Measurements from ENCODE around the gene CPNE2.

The CPNE2 gene

GRCh38 chr16:57081744-57082143 is 10.6 kb upstream of the CPNE2 start:
- ATAC-seq (replicated peaks) (no peak), DNase-seq (no peak)
- Mint-ChIP-seq H3K27ac (no peak overlapping the region), H3K4me3 (no peak overlapping the region), H3K27me3 (no peaks in the 10 kb centered on the region), H3K36me3 (peaks cover 35 to 40% of the 10 kb centered on the region in 2 donors), H3K9me3 (no peaks in the 10 kb centered on the region), H3K4me1 (peaks cover 11 to 22% of the 10 kb centered on the region in 2 donors)

DNA sequence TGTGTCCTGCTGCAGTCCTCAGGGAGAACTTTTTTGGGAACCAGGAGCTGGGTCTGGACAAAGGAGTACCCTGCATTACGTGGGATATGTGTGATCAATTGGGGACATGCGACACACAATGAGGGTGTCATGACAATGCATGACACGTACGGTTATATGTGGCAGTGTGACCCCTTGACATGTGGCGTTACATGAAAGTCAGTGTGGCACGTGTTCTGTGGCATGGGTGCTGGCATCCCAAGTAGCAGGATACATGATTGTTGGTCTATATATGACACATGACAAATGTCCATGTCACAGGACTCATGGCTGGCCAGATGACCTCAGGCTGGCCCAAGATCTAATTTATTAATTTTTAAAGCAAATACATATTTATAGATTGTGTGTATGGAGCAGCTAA is 9.7 kb upstream of the CPNE2 start:
- H3K36me3 Mint-ChIP-seq = peaks cover 29 to 33% of the 10 kb centered on the region in 2 donors

GRCh38 chr16:57083485-57084126 is 8.8 kb upstream of the CPNE2 start:
- Mint-ChIP-seq H3K4me3 (peak overlapping the region; percentile 4 to 32), H3K27me3 (no peaks in the 10 kb centered on the region), H3K4me1 (peaks cover 11 to 22% of the 10 kb centered on the region in 2 donors), H3K36me3 (peaks cover 26 to 31% of the 10 kb centered on the region in 2 donors), H3K9me3 (no peaks in the 10 kb centered on the region), H3K27ac (peak overlapping the region; percentile 61)
- DNase-seq (no peak), ATAC-seq (replicated peaks) (peak; percentile 1 to 5)

More for the DNA sequence above, 9.7 kb upstream of the CPNE2 start:
- DNase-seq (no peak), ATAC-seq (replicated peaks) (no peak)
- Mint-ChIP-seq H3K9me3 (no peaks in the 10 kb centered on the region), H3K27me3 (no peaks in the 10 kb centered on the region), H3K27ac (peak overlapping the region; percentile 69), H3K4me3 (no peak overlapping the region), H3K4me1 (peaks cover 11 to 22% of the 10 kb centered on the region in 2 donors)

- DNase-seq (peak; percentile 59), ATAC-seq (replicated peaks) (peak; percentile 72 to 79)
- Mint-ChIP-seq H3K4me1 (peaks cover 11 to 21% of the 10 kb centered on the region in 2 donors), H3K4me3 (peak overlapping the region; percentile 4 to 32), H3K27ac (peak overlapping the region; percentile 61), H3K36me3 (peaks cover 25 to 26% of the 10 kb centered on the region in 2 donors), H3K27me3 (no peaks in the 10 kb centered on the region), H3K9me3 (no peaks in the 10 kb centered on the region)
Measured at GRCh38 chr16:57084257-57084770, 8.1 kb upstream of the CPNE2 start.

GRCh38 chr16:57084996-57085395 is 7.4 kb upstream of the CPNE2 start:
- DNase-seq (no peak), ATAC-seq (replicated peaks) (no peak)
- peak overlapping the region in 1 of 2 donors; percentile 37 for H3K4me3 Mint-ChIP-seq
- H3K4me1 Mint-ChIP-seq = peaks cover 11 to 17% of the 10 kb centered on the region in 2 donors
- H3K36me3 Mint-ChIP-seq = peaks cover 18 to 19% of the 10 kb centered on the region in 2 donors
- H3K27ac Mint-ChIP-seq = peak overlapping the region; percentile 83
- no peaks in the 10 kb centered on the region for H3K27me3 Mint-ChIP-seq
- H3K9me3 Mint-ChIP-seq = no peaks in the 10 kb centered on the region

GRCh38 chr16:57087003-57087402 is 5.4 kb upstream of the CPNE2 start:
- DNase-seq (no peak), ATAC-seq (replicated peaks) (no peak)
- peaks cover 5 to 6% of the 10 kb centered on the region in 2 donors for H3K27me3 Mint-ChIP-seq
- H3K9me3 Mint-ChIP-seq = no peaks in the 10 kb centered on the region
- peaks cover 12 to 28% of the 10 kb centered on the region in 2 donors for H3K4me1 Mint-ChIP-seq
- H3K36me3 Mint-ChIP-seq = peaks cover 11 to 12% of the 10 kb centered on the region in 2 donors
- H3K4me3 Mint-ChIP-seq = no peak overlapping the region
- H3K27ac Mint-ChIP-seq = peak overlapping the region; percentile 44

DNA sequence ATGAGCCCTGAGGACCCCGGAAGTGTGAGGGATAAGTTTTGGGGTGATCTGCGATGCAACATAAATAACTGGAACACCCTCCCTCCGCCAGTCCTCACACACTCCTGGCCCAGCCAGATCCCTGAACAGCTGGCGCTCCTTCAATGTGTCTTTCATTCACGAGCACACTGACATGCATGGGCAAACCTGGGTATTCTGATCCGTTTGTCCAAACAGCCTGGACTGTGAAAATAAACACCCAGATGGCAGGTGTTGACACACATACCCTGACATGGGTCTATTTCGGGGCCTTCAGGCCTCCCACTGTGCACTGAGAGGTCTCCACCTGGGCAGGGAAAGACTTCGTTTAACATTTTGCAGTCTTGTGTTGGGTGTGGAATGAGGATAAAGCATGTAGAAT is 3.0 kb upstream of the CPNE2 start:
- H3K9me3 Mint-ChIP-seq = no peaks in the 10 kb centered on the region

DNA sequence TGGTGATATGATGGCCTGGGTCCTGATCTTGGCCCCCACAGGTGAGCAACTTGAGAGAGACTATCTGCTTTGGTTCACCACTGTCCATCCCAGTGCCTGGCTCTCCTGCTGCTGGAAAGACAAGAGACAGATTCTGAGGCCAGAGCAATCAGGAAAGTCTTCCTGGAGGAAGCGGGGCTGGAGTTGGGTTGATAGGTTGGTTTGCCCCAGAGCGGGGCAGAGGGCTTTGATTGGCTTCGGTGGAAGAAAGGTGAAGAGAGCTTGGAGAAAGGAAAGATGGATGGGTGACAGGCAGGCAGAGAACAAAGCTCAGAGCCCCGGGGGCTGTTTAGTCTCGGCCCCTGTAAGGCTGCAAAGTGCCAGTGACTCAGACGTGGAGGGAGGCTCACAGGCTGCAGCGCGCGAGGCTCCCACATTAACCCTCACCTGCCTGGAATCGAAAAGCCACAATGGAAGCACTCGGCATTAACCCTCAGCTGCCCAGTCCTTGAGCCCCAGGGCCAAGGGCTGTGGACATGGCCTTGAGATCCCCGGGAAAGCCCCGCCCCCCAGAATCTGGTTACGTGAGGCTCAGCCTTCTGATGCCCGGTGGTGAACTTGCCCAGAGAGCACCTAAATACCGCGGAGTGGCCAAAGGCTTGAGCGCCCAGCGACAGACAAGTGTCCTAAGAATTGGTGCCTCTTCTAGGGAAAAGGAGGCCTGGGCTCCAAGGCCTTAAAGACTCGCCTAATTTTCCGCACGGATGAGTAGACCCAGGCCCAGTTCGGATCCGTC is 996 bp upstream of the CPNE2 start:
- Mint-ChIP-seq H3K27ac (peak overlapping the region; percentile 34), H3K4me3 (peak overlapping the region; percentile 52 to 62), H3K9me3 (no peaks in the 10 kb centered on the region), H3K27me3 (peaks cover 8 to 18% of the 10 kb centered on the region in 2 donors), H3K36me3 (peaks cover 6 to 9% of the 10 kb centered on the region in 2 donors), H3K4me1 (peaks cover 7 to 25% of the 10 kb centered on the region in 2 donors)
- DNase-seq (no peak), ATAC-seq (replicated peaks) (no peak)

More for the DNA sequence above, 3.0 kb upstream of the CPNE2 start:
- Mint-ChIP-seq H3K27ac (no peak overlapping the region), H3K4me1 (peaks cover 11 to 34% of the 10 kb centered on the region in 2 donors), H3K36me3 (no peaks in the 10 kb centered on the region), H3K27me3 (peaks cover 8 to 18% of the 10 kb centered on the region in 2 donors), H3K4me3 (no peak overlapping the region)
- DNase-seq (no peak), ATAC-seq (replicated peaks) (no peak)

GRCh38 chr16:57092786-57093411 is 516 bp downstream of the CPNE2 start:
- Mint-ChIP-seq H3K27me3 (peaks cover 8 to 18% of the 10 kb centered on the region in 2 donors), H3K4me1 (peaks cover 12 to 25% of the 10 kb centered on the region in 2 donors), H3K36me3 (peaks cover 11 to 13% of the 10 kb centered on the region in 2 donors), H3K27ac (peak overlapping the region; percentile 82), H3K9me3 (no peaks in the 10 kb centered on the region), H3K4me3 (peak overlapping the region; percentile 80 to 87)
- peak; percentile 42 for DNase-seq
- peak; percentile 69 to 73 for ATAC-seq (replicated peaks)

DNA sequence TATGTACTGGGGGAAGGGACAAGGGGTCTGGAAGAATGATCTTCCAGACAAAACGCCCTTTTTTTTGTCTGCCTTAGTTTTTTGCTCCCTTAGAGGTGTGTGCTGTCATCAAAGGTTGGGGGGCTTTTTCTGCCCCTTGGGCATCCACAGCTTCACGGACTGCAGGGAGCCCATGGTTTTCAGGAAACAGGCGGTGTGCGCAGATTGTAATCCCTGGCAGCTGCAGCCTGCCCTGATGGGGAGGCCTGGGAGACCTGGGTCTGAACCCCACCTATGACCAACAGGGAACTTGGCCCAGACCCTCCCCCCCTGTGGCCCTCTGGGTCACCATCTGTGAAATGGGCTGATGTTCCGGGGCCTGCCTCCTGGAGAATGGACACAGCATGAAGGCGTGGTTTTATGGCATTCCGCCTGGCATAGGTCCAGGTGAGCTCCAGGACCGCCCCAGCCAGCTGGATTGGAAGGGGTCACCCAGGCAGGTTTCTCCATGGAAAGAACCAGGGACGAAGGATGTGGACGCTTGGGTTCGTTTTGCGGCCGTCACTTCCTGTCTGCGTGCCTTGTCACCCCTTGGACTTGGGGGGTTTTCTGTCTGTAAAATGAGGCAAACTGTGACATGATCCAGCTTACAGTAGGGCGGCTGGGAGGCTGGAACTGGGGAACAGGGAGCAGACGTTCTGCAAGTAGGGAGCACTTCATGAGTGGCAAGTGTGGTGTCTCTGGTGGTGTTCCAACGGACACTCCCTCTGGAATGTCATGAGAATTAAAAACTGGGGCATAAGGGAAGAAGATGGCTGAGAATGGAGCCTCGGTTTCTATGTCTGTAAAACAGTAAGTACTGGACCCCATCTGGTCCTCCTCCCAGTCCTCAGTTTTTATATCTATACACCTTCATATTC is 1.5 kb downstream of the CPNE2 start:
- peak overlapping the region; percentile 80 to 87 for H3K4me3 Mint-ChIP-seq
- H3K4me1 Mint-ChIP-seq = peaks cover 12 to 25% of the 10 kb centered on the region in 2 donors
- peaks cover 11 to 13% of the 10 kb centered on the region in 2 donors for H3K36me3 Mint-ChIP-seq
- ATAC-seq (replicated peaks) (no peak), DNase-seq (no peak)
- H3K27ac Mint-ChIP-seq = no peak overlapping the region
- H3K9me3 Mint-ChIP-seq = no peaks in the 10 kb centered on the region
- H3K27me3 Mint-ChIP-seq = peaks cover 8 to 18% of the 10 kb centered on the region in 2 donors

DNA sequence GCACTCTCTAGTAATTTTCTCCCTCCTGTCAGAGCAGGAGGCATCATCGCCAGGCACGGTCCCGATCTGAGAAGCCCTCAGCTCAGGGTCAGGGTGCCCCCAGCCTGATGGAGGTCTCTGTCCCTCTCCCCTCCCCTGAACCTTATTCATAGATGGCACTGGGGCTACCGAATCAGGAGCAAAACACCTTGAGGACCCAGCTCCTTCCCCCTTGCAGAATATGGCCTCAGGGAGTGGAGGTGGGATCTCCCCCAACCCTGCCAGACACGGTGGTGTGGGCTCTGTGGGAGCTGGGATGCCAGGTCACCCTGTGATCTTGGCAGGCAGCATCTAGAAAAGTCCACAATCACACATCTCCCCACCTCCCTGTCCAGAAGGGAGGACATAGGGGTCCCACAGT is 2.5 kb downstream of the CPNE2 start:
- peaks cover 11 to 14% of the 10 kb centered on the region in 2 donors for H3K36me3 Mint-ChIP-seq
- no peak overlapping the region for H3K27ac Mint-ChIP-seq
- no peak overlapping the region for H3K4me3 Mint-ChIP-seq
- H3K4me1 Mint-ChIP-seq = peaks cover 12 to 25% of the 10 kb centered on the region in 2 donors
- no peak for DNase-seq
- H3K9me3 Mint-ChIP-seq = no peaks in the 10 kb centered on the region
- no peak for ATAC-seq (replicated peaks)
- peaks cover 8 to 18% of the 10 kb centered on the region in 2 donors for H3K27me3 Mint-ChIP-seq

DNA sequence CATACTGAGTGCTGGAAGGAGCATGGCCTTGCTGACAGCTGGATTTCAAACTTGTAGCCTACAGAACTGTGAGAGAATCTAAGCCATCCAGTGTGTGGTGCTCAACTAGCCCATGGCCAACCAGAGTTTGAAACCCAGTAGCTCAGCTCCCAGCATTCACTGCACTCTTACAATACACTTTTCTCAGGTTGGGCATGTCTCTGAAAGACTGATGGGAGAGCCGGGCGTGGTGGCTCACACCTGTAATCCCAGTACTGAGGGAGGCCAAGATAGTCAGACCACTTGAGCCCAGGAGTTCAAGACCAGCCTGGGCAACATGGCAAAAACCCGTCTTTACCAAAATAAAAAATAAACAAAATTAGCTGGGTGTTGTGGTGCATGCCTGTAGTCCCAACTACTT is 3.8 kb downstream of the CPNE2 start:
- ATAC-seq (replicated peaks) (no peak), DNase-seq (no peak)
- H3K36me3 Mint-ChIP-seq = peaks cover 11 to 17% of the 10 kb centered on the region in 2 donors
- peaks cover 11 to 23% of the 10 kb centered on the region in 2 donors for H3K4me1 Mint-ChIP-seq
- no peaks in the 10 kb centered on the region for H3K9me3 Mint-ChIP-seq
- H3K27me3 Mint-ChIP-seq = peaks cover 5 to 15% of the 10 kb centered on the region in 2 donors
- H3K27ac Mint-ChIP-seq = no peak overlapping the region
- no peak overlapping the region for H3K4me3 Mint-ChIP-seq

DNA sequence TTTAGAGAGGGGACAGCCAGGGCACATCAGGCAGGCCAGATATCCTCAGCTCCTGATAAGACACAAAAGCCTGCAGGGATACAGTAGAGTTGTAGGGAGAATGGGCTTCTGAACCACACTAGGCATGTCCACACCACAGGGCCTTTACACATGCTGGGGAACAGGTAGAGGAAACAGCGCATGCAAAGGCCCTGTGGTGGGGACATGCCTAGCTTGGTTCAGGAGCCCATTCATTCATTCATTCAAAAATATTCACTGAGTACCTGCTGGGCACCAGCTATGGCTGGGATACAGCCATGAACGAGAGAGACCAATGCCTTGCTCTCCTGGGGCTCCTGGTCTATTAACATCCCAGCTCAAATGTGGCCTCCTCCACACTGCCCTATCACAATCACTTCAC is 4.4 kb downstream of the CPNE2 start:
- Mint-ChIP-seq H3K27ac (no peak overlapping the region), H3K9me3 (no peaks in the 10 kb centered on the region), H3K4me1 (peaks cover 11 to 17% of the 10 kb centered on the region in 2 donors), H3K36me3 (peaks cover 11 to 17% of the 10 kb centered on the region in 2 donors), H3K27me3 (peaks cover 3 to 12% of the 10 kb centered on the region in 2 donors), H3K4me3 (no peak overlapping the region)
- ATAC-seq (replicated peaks) (no peak), DNase-seq (no peak)

Data from stimulated activated naive B cell treated with anti-CD40 and anti-IgM and Interleukin-4, amounts not matched to agents 10 μg/mL and 1 μg/mL and 100 μg/mL, for 72 hours (primary cell).